ENCODE results near the gene PFKFB2.

The PFKFB2 gene

DNA sequence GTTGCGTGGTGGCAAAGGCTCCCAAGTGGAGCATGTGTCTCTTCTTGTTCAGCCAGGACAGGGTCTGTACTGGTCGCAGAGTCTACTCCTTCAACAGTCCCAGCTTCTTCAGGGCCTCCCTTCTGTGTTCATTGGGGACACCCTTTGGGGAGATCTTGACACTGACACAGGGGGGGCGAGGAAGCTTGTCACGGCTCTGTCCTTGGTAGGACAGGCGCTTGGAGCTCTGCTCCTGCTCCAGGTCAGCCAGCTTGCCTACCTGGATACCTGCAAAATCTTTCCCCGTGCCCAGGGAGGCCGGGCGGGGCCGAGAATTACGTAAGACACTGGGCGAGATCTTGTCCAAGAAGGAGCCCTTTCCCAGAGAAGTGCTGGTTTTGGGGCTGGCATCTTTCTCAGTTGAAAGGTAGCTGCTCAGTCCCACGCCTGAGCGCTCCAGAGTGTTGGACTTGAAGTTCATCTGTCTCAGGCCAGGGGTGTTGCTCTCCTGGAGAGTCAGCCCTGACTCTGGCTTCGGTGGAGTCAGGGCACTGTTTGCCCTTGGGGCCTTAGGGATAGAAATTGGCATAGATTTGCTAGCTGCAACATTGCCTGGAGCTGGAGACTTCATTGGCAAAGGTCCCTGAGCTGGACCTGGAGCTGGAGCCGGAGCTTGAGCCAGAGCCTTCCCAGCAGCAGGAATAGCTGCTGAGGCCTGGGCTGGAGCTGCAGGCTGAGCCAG lies 31.0 kb upstream of the PFKFB2 start:
- DNase-seq (ENCODE audit: low read depth in 3 of 3, low spot score in 1 of 3) = no peak

DNA sequence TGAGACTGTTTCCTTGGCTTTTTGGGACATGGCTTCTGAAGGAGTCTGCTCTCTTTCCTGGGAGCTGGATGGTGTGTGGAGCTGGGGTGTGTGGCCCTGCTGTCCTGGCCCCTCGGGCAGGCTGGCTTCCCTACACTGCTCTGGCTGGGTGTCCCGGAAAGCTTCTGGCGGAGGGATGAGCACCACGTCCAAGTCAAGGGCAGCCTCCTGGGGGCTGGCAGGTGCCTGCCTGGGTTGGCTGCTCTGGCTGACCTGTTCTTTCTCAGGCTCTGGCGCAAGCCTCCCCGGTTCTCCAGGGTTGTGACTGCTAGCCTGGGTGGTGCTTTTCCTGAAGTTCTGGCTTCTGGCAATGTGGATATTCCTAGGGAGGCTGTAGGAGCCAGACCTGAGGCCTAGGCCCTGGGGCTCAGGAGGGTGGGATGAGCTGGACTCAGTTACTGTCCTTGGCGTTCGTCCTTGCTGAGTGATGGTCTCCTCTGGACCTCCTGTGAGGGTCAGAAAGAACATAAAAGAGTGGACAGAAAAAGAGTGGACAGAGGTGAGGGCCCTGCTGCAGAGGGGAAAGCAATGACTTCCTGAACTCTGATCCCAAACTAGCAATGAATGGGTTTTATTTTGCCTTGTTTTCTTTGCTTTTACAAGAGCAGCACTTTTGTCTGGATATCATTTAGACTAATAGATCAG lies 29.9 kb upstream of the PFKFB2 start:
- DNase-seq (ENCODE audit: low read depth in 3 of 3, low spot score in 1 of 3) = no peak

DNA sequence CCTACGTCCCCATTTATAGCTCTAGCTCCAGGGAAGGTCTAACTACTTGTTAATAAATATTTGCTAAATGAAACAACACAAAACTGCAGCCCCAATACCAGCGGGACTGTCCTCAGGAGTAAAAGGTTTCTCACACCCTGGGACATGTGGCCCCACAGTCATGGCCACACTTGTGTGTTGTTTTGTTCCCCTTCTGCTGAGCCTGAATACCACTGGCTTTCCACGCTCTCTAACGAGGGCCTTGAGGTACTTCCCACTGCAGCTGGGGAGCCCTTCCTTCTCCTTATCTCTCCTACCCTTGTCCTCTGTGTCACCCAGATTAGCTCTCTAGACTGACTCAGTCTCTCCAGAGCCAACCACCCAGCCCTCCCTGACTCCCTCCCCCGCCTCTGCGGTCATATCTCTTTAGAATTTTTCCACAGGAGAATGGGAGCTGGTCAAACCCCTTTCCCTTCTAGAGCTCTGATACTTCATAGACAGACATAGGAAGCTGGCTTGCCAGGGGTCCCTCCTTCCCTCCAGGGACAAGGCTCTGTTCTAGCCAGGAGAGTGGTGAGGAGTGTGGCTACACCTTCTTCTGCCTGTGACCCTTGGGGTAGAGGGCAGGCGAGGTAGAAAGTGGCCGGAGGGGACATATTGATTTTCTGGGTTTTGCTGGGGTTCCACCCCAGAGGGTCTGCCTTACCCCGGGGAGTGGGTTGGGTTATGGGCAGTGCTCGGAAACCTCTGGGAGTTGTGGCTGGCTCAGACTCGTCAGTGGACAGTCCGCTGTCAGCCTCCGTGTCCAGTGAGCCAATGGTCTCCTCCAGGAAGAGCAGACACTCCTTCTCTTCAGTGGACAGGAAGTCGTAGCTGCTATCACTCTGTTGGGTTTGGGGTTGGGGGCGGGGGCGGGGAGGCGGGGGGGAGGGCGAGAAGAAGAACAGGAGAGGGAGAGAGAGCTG lies 28.6 kb upstream of the PFKFB2 start:
- no peak for DNase-seq (ENCODE audit: low read depth in 3 of 3, low spot score in 1 of 3)

DNA sequence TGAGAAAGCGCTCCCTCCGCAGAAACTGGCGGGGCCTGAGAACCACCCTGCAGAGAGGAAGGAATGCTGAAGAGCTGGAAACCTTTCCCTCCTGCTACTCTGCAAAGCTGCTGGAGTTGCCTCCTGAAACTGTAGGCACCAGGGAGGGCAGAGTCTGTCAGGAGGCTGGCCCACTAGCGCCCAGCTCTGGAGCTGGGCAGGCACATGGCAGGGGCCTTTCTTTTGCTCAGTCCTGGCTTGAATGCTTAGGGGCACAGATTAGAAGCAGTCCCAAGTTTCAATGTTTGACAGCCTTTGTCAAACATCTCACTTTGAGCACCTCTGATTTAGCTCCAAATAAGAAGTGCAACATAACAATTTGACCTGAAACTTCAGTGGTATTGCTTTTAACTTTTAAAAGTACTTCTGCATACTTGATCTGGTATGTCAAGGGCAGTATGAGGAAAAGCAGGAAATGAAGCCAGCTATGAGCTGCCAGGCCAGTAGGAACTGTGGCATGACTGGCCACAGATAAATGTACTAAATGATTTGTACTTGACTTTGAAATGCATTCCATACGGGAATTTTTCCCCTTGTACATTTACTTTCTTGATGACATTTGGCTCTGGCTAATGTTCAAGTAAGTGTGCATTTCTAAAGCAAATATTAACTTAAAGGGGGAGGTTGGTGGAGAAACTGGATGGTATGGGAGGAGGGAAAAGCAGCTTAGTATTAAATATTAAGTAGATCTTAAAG lies 27.8 kb upstream of the PFKFB2 start:
- no peak for DNase-seq (ENCODE audit: low read depth in 3 of 3, low spot score in 1 of 3)

DNA sequence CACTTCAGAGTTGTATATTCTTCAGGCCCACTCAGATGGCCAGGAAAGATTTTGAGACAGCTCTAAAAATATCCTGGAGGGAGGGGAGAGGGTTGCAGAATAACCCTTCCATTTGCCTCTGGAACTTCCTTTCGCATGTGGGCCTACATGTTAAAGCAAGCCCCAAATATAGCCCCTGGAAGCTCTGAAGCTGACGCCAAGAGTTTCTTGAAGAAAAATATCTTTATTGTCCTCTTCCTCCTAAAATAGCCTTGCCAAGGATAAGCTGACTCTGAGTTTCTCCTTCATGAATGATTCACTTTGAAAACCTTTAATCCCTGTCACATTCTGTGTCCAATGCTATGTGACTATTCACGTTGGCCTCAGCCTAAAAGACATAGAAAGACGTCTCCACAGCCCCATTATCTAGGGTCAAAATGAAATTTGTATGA lies 27.0 kb upstream of the PFKFB2 start:
- no peak for DNase-seq (ENCODE audit: low read depth in 3 of 3, low spot score in 1 of 3)

DNA sequence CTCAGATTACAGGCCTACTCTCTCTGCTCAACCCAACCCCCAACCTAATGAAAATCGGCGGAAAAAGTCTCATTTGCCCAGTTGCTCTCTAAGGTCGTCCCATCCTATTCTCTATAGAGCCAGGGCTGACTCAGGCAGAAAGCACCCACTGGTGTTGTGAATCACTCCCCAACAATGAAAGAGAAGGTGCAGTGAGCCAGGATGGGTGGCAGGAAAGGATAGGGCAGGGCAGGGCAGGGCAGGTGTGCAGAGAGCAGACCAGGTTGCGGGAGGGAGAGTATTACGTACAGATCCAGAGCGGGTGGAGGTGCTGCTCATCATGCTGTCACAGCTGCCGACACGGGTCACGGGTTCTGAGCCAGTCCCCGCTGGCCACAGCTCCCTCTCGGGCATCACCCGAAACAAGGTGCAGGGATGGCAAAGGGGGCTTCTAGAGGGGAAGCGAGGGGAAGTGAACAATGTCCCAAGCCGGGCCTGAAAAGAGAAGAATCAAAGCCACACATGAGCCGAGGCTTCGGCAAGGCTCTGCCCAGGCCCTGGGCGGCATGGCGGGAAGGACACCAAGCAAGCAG lies 25.8 kb upstream of the PFKFB2 start:
- DNase-seq (ENCODE audit: low read depth in 3 of 3, low spot score in 1 of 3) = no peak

DNA sequence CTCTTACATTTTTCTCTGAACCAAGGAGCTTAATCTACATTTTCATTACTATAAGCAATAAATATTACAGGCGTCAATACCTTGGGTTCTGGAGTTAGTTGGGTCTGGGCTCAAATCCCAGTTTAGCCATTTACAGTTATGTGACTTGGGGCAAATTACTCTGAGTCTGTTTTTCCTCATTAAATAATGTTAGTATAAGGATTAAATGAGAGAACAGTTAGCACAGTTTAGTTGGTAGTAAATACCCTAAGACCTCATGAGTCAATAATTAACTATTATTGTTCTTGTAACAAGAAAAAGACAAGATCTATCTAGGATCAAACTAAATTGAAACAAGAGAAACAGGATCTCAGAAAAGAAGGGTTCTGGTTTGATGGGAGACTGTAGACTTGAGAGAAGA lies 25.2 kb upstream of the PFKFB2 start:
- DNase-seq (ENCODE audit: low read depth in 3 of 3, low spot score in 1 of 3) = no peak

DNA sequence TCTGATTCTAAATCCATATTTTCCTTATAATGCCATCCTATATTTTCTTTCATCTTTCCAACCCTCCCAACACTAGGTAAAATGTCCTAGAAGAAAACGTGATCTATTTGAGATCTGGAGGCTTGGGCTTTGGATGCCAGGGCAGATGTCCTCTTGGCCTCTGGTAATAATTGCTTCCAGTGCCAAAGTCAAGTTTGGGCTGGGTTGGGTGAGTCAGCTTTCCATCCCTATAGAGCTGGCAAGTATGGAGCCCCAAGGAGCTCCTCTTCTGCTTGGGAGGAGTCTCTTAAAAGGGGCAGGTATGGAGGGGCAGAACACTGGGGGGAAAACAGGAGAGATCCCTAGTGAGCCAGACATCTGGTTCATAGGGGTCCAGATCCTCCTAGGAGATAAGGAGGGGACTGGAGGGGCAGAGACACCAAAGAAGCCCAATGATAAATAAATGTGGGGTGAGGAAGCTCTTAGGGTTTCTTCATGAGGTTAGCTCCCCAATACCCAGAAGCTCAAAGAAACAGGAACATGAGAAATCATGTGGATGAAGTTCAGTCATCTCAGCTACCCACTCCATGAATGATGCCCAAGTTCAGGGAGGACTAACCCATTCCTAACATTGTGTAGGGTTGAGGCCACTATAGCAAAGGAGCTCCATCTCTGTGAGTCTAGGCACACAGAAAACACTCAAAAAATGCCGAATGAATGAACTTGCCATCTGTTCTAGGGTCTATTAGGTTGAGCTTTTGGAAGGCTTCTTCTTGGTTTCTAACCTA lies 24.0 kb upstream of the PFKFB2 start:
- DNase-seq (ENCODE audit: low read depth in 3 of 3, low spot score in 1 of 3) = no peak

DNA sequence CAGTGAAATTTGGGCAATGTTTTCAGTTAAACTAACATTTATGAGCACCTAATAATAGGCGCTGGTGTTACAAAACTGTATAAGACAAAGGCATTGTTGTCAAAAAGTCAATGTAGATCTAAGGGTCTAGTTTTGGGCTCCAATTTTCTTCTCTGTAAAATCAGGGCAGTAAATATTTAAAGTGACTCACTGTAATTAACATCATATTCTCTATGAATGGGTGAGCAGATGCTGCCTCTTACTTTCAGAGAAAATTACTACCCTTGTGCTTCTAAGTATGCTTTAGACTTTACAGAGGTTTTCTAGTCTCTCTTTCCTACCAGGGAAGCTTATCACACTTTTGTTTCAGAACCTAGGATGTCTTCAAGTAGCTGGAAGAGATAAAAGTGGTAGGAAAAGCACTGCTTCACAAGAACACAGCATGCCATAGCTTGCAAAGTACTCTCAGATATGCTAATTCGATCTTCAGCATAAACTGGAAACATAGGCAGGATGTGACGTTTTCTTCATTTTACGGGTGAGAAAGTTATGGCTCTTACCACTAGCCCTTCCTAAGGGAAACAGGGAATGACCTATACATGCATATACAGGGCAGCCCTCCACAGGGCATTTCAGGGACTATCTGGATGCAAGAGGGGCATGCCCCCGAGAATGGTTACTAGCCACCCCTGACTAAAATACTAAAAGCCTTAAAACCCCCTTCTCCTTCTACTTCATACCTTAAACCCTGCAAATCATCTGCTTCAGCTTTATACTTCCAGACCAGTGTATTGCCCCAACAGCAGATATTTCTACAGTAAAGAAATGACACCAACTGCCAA lies 23.2 kb upstream of the PFKFB2 start:
- no peak for DNase-seq (ENCODE audit: low read depth in 3 of 3, low spot score in 1 of 3)

DNA sequence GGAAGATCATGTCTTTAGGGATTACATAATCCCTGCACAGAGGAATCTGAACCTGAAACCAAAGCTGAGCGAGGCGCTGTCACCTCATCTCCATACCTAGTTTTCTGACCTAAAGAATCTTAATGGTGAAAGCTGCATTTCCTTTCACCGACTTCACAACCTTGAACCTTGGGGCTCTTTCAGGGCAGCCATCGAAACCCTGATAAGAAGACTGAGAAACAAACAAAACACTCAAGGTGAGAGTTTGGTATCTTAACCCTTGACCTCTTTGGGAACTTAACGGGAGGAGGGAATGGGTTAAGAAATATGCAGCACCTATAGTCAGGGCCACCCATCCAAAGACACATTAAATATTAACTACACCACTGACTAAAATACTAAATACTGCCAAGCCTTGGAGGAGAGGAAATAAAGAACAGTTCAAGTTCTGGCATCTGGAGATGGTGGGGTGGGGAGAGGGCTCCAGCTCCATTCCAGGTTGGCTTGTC lies 22.5 kb upstream of the PFKFB2 start:
- DNase-seq (ENCODE audit: low read depth in 3 of 3, low spot score in 1 of 3) = no peak

DNA sequence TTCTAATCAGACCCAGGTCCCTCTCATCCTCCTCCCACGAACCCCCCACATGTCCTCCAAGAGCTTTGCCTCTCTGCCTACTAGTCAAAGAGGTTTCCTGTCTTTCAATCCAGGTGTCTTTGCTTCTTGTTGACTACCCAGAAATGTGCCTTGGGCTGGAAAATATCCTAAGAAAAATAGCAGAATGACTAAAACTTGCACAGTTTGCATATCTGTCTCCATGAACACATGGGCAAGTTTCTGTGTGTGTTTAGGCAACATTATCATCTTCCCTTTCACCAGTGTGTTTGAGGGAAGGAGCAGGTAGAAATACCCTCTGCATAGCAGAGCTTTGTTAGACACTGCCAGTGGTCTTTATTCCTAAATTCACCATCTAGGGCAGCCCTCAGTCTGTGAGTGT lies 22.1 kb upstream of the PFKFB2 start:
- no peak for DNase-seq (ENCODE audit: low read depth in 3 of 3, low spot score in 1 of 3)

DNA sequence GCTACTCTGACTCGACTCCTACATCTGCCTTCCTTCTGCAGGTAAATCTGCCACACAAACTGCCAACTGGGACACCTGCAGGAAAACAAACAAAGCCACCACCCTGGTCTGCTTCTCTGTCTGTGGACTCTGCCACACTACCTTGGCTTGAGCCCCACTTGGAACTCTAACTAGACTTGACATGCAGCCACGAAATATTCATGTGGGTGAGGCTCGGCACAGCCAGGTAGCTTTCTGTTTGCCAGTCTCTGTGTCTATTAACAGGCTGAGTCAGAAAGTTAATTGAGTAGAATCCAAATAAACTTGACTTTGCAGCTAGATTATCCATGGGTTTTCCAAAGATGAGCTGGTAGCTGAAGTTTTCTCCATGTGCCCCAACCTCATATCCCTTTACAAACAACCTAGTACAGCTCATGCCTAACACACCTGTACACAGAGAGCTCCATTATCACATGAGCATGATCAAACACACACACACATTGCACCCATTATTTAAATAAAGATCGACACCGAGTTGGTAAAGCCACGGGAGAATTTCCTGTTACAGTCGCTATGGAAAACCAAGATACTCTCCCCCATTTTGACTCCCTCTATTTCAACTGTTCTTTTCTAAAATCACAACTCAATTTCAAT lies 21.3 kb upstream of the PFKFB2 start:
- DNase-seq (ENCODE audit: low read depth in 3 of 3, low spot score in 1 of 3) = no peak

DNA sequence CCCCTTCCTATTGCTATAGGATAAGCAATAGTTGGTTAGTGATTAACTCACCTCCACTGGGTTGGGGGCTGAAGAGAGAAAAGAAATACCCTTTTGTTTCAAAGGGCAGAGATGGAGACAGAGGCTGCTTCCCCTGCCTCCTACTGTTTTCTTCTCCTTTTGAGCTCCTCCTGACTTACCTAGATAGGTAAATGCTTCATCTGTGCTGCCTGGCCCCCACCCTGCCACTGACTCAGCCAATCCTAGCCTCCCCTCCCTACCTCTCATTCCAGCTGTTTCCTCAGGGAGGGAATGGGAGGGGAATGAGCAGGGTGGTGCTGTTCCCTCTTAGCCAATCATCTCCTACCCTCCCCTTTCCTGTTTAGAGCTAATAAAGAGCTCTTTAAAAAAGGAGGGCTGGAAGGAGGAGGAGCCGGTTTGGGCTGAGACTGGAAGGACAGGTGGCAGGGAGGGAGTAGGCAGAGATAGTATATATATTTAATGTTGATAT lies 20.5 kb upstream of the PFKFB2 start, which contains the start of gene C1orf116:
Gene C1orf116 (minus strand): TSS at position 229 of the 490 bp plus-strand sequence. CDS start 5,158 bp downstream, outside the sequence.
- DNase-seq (ENCODE audit: low read depth in 3 of 3, low spot score in 1 of 3) = no peak

DNA sequence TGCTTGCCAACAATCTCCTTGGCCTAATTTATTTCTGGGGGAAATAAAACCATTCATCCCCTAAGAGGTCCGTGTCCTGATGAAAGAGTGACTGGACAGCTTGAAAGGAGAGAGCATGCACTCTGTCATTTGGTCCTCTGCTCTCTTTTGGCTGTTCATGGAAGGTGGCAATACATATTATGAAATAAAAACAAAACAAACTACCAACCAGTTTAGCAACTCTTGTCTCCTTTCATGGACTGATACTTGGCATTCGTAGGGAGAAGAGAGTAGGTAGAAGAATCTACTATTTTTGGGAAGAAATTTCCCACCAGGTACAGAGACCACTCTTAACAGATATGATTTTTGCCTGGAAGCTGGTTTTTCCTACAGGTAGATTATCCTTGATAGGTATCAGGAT lies 19.8 kb upstream of the PFKFB2 start:
- no peak for DNase-seq (ENCODE audit: low read depth in 3 of 3, low spot score in 1 of 3)

DNA sequence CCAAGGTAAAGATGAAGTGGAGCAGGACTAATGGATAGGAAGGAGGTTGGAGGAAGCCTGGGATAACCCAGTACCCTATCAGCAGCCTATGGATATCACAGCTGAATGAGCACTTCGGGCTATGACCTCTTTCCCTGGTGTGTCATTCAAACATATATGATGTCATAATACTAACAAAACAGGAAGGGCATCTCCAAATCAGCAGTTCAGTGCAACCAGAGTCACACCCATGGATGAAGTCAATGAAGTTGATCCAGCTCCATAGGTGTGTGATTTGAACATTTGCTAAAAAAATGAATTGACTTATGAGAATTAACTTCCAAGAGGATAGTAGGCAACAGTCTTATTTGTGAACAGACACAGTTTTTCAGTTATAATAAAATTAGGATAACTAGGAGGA lies 18.9 kb upstream of the PFKFB2 start:
- DNase-seq (ENCODE audit: low read depth in 3 of 3, low spot score in 1 of 3) = no peak

DNA sequence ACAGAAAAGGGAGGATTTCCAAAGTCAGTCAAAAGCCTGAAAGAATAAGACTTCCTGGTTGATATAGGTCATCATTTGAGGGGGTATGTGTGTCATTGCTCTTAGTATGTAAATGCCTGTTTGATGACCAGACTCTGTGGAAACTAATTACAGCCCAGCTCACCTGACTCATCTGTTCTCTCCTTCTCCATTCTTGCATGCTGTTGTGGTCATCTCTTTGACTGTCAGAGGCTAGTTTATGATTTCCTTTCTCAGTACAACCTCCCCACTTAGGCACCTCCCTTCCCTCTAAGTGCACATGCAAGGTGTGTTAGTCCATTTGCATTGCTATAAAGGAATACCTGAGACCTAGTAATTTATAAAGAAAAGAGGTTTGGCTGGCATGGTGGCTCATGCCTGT lies 18.1 kb upstream of the PFKFB2 start:
- no peak for DNase-seq (ENCODE audit: low read depth in 3 of 3, low spot score in 1 of 3)

DNA sequence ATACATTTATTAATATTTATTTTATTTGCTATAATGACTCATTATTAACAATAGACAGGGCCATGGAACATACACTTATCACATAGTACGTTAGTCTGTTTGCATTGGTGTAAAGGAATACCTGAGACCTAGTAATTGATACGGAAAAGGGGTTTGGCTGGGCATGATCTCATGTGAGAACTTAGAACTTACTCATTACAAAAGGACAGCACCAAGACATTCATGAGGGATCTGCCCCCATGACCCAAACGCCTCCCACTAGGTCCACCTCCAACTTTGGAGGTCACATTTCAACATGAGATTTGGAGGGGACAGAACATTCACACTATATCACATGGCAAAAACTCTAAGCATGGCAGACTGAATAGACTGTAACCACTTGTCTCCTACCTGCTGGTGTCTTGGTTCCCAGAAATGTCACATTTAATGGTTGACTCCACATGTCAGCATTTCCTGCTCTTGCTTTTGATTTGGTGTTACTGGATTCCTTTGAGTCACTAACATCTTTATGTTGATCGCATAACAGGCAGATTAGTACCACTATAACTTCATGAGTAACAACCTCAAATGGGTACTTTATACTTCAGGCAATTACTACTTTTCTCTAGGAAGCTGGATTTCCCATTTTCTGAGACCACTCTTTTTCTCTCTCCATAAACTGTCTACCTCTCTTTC lies 17.1 kb upstream of the PFKFB2 start:
- no peak for DNase-seq (ENCODE audit: low read depth in 3 of 3, low spot score in 1 of 3)

DNA sequence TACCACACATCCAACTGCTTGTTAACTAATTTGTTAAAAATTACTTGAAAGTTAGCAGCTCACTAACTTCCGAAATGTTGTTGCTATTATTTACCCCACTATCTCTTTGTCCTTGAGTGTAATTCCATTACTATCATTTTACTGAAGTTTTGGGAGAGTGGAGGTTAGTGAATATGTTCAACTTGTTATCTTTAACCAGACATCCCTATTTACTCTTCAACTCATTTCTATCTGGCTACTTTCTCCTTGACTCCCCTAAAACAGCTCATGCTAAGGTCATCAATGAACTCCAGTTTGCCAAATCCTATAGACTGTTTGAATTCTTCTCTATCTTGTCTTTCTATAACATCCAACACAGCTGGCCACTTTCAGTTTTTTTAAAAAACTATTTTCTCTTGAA lies 16.2 kb upstream of the PFKFB2 start:
- DNase-seq (ENCODE audit: low read depth in 3 of 3, low spot score in 1 of 3) = no peak

Data from stimulated activated CD4-positive, alpha-beta T cell treated with anti-CD3 and anti-CD28 coated beads, TNF-alpha, amount 100 ng/mL, for 1 hour (primary cell).